ENCODE results near the gene CTNNA2. TPM values are rescaled to one million over a fixed set of nuclear protein-coding genes. Genes with fewer than 3 reads are reported as not detected.

The CTNNA2 gene
- total and polyA plus RNA-seq, 9 of the 15 experiments (the other 6 are each of a cell fraction or from before 2014, with no cell fraction given) = 0.03 to 0.40 (median 0.15) TPM

GRCh38 chr2:80154231-80154915 is 641.5 kb downstream of the CTNNA2 start (continued):
- TF ChIP-seq KDM4B (IDR thresholded peaks at IDR 0.05; ENCODE audit: borderline replicate concordance in 2 of 2, low read depth in 1 of 2) (no peak), MAFG (tag; conservative IDR thresholded peaks at IDR 0.05) (no peak), C11orf30 (IDR thresholded peaks at IDR 0.05; ENCODE audit: low read depth) (peak; percentile 49; the same call in 1 of the 2 replicates), POU5F1 (IDR thresholded peaks at IDR 0.05; ENCODE audit: borderline replicate concordance, low read depth, low read length, partially characterized antibody) (no peak), ARID3A (IDR thresholded peaks at IDR 0.05; ENCODE audit: borderline replicate concordance, low read depth, low read length) (0 out of 2 replicates have a peak, but pooled peaks have one; percentile 73), FUS (optimal IDR thresholded peaks at IDR 0.05; ENCODE audit: low read depth, low read length) (no peak), KLF13 (tag; IDR thresholded peaks at IDR 0.05; ENCODE audit: borderline replicate concordance, low read depth) (no peak), ZNF133 (CRISPR knock-in tag; IDR thresholded peaks at IDR 0.05) (no peak), EP400 (IDR thresholded peaks at IDR 0.05) (peak; percentile 21; the same call in 1 of the 2 replicates), ZNF699 (CRISPR knock-in tag; IDR thresholded peaks at IDR 0.05; ENCODE audit: insufficient replicate concordance) (no peak), NONO (IDR thresholded peaks at IDR 0.05; ENCODE audit: low read depth in 2 of 2, low read length in 1 of 2) (no peak), PML (IDR thresholded peaks at IDR 0.05; ENCODE audit: low read length) (no peak), TRIM25 (IDR thresholded peaks at IDR 0.05; ENCODE audit: borderline replicate concordance) (no peak), EP300 (IDR thresholded peaks at IDR 0.05; ENCODE audit: low read length) (peak; percentile 80), EGR1 (conservative IDR thresholded peaks at IDR 0.05) (no peak), PHF20 (IDR thresholded peaks at IDR 0.05; ENCODE audit: partially characterized antibody) (no peak), MTA3 (IDR thresholded peaks at IDR 0.05; ENCODE audit: borderline replicate concordance) (0 out of 2 replicates have a peak, but pooled peaks have one; percentile 13), RREB1 (CRISPR knock-in tag; IDR thresholded peaks at IDR 0.05) (no peak), ZNF197 (CRISPR knock-in tag; IDR thresholded peaks at IDR 0.05; ENCODE audit: low read depth) (no peak)

Measured in K562 (cell line).